ENCODE measurements around the gene ELAVL1. TPM values are rescaled to one million over a fixed set of nuclear protein-coding genes. Genes with fewer than 3 reads are reported as not detected.
A peak's percentile ranks its signal among the peaks of the same experiment; 100 is the strongest.

The ELAVL1 gene
- total RNA-seq, 4 donors from 2014 or later: 14.1 to 71.7 (median 39.3) TPM

DNA sequence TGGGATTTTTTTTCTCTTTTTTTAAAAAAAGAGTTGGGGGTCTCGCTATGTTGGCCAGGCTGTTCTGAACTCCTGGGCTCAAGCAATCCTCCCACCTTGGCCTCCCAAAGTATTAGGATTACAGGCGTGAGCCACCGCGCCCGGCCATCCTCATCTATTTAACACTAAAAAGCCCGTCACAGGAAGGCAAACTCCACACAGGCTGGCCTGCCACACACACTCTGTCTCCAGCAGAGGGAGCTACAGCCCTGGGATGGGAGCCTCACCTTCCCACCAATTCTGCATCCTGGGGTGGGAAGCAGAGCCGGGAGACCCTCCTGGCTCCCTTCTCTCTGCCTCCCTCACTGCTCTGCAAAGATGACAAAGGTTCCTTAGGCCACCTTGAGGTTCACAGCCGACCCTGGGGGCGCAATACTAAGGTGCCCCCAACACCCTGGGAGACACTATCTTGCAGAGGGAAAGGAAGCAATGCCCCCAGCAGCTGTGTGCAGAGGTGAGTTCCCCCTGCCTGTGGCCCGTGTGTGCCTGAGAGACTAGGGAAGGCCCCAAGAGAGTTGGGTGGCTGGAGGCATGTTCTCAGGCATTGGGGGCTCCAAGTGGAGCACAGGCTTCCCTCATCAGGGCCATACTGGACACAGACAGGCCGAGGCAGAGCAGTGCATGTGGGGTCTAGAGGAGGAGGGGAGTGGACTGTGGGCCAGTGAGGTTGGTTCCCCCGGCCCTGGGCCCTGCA, 34.6 kb downstream of the ELAVL1 start:
- no peak for TF ChIP-seq POLR2A (IDR thresholded peaks at IDR 0.05)
- TF ChIP-seq, protein P1, sequence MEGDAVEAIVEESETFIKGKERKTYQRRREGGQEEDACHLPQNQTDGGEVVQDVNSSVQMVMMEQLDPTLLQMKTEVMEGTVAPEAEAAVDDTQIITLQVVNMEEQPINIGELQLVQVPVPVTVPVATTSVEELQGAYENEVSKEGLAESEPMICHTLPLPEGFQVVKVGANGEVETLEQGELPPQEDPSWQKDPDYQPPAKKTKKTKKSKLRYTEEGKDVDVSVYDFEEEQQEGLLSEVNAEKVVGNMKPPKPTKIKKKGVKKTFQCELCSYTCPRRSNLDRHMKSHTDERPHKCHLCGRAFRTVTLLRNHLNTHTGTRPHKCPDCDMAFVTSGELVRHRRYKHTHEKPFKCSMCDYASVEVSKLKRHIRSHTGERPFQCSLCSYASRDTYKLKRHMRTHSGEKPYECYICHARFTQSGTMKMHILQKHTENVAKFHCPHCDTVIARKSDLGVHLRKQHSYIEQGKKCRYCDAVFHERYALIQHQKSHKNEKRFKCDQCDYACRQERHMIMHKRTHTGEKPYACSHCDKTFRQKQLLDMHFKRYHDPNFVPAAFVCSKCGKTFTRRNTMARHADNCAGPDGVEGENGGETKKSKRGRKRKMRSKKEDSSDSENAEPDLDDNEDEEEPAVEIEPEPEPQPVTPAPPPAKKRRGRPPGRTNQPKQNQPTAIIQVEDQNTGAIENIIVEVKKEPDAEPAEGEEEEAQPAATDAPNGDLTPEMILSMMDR (IDR thresholded peaks at IDR 0.05): peak in 3 of 4 experiments; percentile 17 to 44 (median 40)
- no peak for DNase-seq
- Histone ChIP-seq H3K27me3 (no peaks in the 10 kb centered on the region), H3K27ac (no peak overlapping the region), H3K4me3 (no peak overlapping the region), H3K36me3 (no peaks in the 10 kb centered on the region), H3K9me3 (no peaks in the 10 kb centered on the region), H3K4me1 (no peaks in the 10 kb centered on the region)
- intact Hi-C loops (cut with DNase I; ENCODE audit: low total_unique reads): no loop called here

DNA sequence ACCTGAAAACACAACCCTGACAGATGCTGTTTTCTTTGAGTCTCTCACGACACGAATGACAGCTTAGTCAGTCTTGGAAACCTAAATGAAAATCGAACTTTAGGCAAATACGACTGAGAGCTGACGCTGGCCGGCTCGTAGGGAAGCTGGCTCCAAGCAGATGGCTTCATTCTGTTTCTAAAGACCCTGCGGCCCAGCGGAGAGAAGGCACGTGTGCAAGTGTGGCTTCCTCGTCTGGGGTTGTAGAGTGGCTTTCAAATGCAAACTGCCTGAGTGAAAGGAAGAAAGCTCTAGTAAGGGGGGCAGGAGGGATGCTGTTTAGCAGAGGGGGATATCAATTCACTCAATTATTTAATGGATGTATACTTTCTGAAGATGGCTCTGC, 35.9 kb downstream of the ELAVL1 start:
- DNase-seq: no peak
- TF ChIP-seq POLR2A (IDR thresholded peaks at IDR 0.05): no peak
- TF ChIP-seq, protein P1 (IDR thresholded peaks at IDR 0.05): no peak
- no peaks in the 10 kb centered on the region for H3K9me3 ChIP-seq
- no peaks in the 10 kb centered on the region for H3K4me1 ChIP-seq
- no peak overlapping the region for H3K4me3 ChIP-seq
- H3K36me3 ChIP-seq: no peaks in the 10 kb centered on the region
- no peak overlapping the region for H3K27ac ChIP-seq
- intact Hi-C loops (cut with DNase I; ENCODE audit: low total_unique reads): no loop called here
- H3K27me3 ChIP-seq: no peaks in the 10 kb centered on the region

DNA sequence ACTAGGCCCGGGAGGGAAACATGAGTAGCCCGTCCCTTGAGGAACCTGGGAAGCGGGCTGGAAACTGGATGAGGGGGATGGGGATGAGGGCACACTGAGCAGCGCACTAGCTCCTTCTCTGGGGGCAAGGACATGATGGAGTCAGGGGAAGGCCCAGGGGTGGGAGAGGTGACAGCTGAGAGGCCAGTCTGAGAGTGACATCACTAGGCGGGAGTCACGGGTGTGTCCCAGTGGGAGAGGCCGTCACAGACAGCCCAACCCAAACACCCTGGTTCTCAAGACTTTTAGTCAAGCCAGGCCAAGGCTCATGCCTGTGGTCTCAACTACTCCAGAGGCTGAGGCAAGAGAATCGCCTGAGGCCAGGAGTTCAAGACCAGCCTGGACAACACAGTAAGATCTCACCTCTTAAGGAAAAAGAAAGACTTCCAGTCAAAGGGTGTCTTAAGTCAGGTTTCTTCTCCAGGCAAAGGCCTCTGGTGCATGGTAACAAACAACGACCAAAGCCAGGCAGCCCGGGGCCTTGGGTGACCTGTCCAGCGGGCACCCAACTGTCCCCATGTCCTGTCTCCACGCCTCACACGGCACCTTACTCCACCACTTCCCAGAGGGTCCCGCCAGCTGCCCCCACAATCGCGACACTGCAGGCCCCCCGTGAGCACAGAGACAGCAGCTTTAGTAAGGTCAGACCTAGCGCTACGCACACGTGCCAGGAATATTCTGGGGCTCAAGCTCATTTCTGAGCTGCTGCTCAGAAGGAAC, 36.5 kb downstream of the ELAVL1 start:
- no peaks in the 10 kb centered on the region for H3K4me1 ChIP-seq
- no peak for TF ChIP-seq POLR2A (IDR thresholded peaks at IDR 0.05)
- TF ChIP-seq, protein P1 (IDR thresholded peaks at IDR 0.05): no peak

DNA sequence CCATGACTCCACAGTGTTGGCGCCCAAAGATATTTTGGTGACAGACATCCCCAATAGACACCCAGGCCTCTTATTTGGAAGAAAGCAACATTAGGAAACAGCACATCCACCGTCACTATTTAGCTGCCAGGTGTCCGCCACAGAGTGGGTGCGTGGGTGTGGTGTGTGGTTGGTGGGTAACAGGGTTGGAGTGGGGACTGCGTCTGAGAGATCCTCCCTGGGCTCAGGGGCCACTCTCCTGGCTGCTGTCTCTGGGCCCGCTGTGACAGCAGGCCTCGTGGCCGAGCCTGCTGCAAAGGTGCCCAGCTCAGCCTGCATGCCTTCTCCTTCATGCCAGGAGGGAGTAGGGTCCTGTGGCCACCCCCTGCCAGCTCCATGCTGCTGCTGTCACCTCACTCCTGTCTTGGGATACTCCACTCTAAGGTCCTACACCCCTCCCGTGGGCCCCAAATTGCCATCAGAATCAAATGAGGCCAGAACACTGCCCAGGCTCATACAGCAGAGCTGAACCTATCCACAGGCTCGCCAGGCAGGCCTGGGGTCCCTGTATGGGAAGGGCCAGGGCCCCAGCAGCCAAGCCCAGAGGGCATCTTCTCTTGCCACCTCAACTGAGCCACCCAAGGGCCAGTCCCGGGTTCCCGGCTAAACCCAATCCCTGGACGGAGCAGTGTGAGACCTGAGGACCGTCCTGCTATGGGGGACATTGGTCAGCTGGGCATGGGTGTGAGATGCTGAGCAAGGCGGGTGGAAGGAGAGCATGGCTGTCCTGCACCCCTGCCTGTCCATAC, 37.2 kb downstream of the ELAVL1 start:
- no peak overlapping the region for H3K4me3 ChIP-seq
- TF ChIP-seq POLR2A (IDR thresholded peaks at IDR 0.05): no peak
- TF ChIP-seq, protein P1 (IDR thresholded peaks at IDR 0.05): no peak
- no peaks in the 10 kb centered on the region for H3K36me3 ChIP-seq
- no peaks in the 10 kb centered on the region for H3K27me3 ChIP-seq
- intact Hi-C loops (cut with DNase I; ENCODE audit: low total_unique reads): no loop called here
- DNase-seq: no peak
- no peaks in the 10 kb centered on the region for H3K4me1 ChIP-seq
- no peak overlapping the region for H3K27ac ChIP-seq
- no peaks in the 10 kb centered on the region for H3K9me3 ChIP-seq

More for the DNA sequence above, 36.5 kb downstream of the ELAVL1 start:
- intact Hi-C loops (cut with DNase I; ENCODE audit: low total_unique reads): no loop called here
- no peak overlapping the region for H3K27ac ChIP-seq
- no peaks in the 10 kb centered on the region for H3K9me3 ChIP-seq
- no peaks in the 10 kb centered on the region for H3K27me3 ChIP-seq
- H3K4me3 ChIP-seq: no peak overlapping the region
- DNase-seq: no peak
- H3K36me3 ChIP-seq: no peaks in the 10 kb centered on the region
